OCI-LY3 (cell line): Measurements from ENCODE around the gene USP14.

ENCODE experiments used
- H2AFZ ChIP-seq: fragments of 200-600, 300-600 bp; shearing (Covaris generic); 2 replicates; pipeline ENCODE4 v1.6.0; 2014; ENCODE audit warnings: antibody characterized with exemption, low read depth, low read length
- H3K27ac ChIP-seq: fragments of 200-600, 300-600 bp; sonication (generic); 2 replicates; pipeline ENCODE4 v1.5.1; 2014; ENCODE audit warnings: mild to moderate bottlenecking, low read length, moderate library complexity, mixed read lengths
- H3K27me3 ChIP-seq: fragments of 200-600, 300-600 bp; sonication (generic); 2 replicates; pipeline ENCODE4 v1.6.1; 2014; ENCODE audit warnings: low read depth, low read length, mixed read lengths
- H3K36me3 ChIP-seq: fragments of 200-600, 300-600 bp; sonication (generic); replicated peaks from 2 replicates; pipeline ENCODE3; 2014; ENCODE audit warnings: low read depth, low read length, mixed read lengths
- H3K4me1 ChIP-seq: fragments of 300-600, 200-600 bp; sonication (generic); 2 replicates; pipeline ENCODE4 v1.6.1; 2014; ENCODE audit warnings: low read length, mixed read lengths
- H3K4me2 ChIP-seq: fragments of 200-600, 300-600 bp; sonication (generic); 2 replicates; pipeline ENCODE4 v1.6.1; 2014; ENCODE audit warnings: low read length, mixed read lengths
- H3K4me3 ChIP-seq: fragments of 300-600, 200-600 bp; sonication (generic); 2 replicates; pipeline ENCODE4 v1.5.1; 2014; ENCODE audit warnings: antibody characterized with exemption, mild to moderate bottlenecking, low read length, moderate library complexity
- H3K79me2 ChIP-seq: fragments of 300-600, 200-600 bp; shearing (Covaris generic); 2 replicates; pipeline ENCODE4 v1.6.1; 2014; ENCODE audit warnings: mild to moderate bottlenecking, low read length, mixed read lengths
- H3K9ac ChIP-seq: fragments of 300-600, 200-600 bp; shearing (Covaris generic); 2 replicates; pipeline ENCODE4 v1.6.0; 2014; ENCODE audit warnings: mild to moderate bottlenecking, low read length, moderate library complexity
- H3K9me3 ChIP-seq: fragments of 200-600, 300-600 bp; shearing (Covaris generic); 2 replicates; pipeline ENCODE4 v1.6.1; 2014; ENCODE audit warnings: low read length, mixed read lengths; ENCODE audit not compliant: insufficient read depth
- H4K20me1 ChIP-seq: fragments of 200-600, 300-600 bp; sonication (generic); 2 replicates; pipeline ENCODE4 v1.6.1; 2016; ENCODE audit warnings: low read length, mixed read lengths; ENCODE audit not compliant: insufficient read depth
- CTCF ChIP-seq: fragments of 200-600, 300-600 bp; sonication (generic); IDR thresholded peaks from 2 replicates; pipeline ENCODE4 v1.5.1; 2014; ENCODE audit warnings: antibody characterized with exemption, low read length, low read depth
- EZH2phosphoT487 ChIP-seq: fragments of 200-600 bp; shearing (Covaris generic); IDR thresholded peaks from 2 replicates; pipeline ENCODE4 v1.6.1; 2018; ENCODE audit warnings: antibody characterized with exemption, mixed run types, low read depth

The USP14 gene

GRCh38 chr18:248053-248452, 89.7 kb downstream of the USP14 start:
- Histone ChIP-seq H3K4me3 (no peak overlapping the region), H3K9ac (no peak overlapping the region), H3K4me1 (no peaks in the 10 kb centered on the region), H3K27ac (no peak overlapping the region), H4K20me1 (no peaks in the 10 kb centered on the region), H3K9me3 (no peaks in the 10 kb centered on the region), H3K79me2 (no peaks in the 10 kb centered on the region), H3K36me3 (peaks cover 51% of the 10 kb centered on the region), H2AFZ (no peak overlapping the region), H3K4me2 (no peak overlapping the region), H3K27me3 (no peaks in the 10 kb centered on the region)
- TF ChIP-seq CTCF: no peak
- TF ChIP-seq EZH2phosphoT487: no peak

- TF ChIP-seq EZH2phosphoT487 (no peak), CTCF (no peak)
- no peaks in the 10 kb centered on the region for H4K20me1 ChIP-seq
- H3K4me3 ChIP-seq: no peak overlapping the region
- no peaks in the 10 kb centered on the region for H3K27me3 ChIP-seq
- no peaks in the 10 kb centered on the region for H3K9me3 ChIP-seq
- no peak overlapping the region for H3K27ac ChIP-seq
- H3K36me3 ChIP-seq: peaks cover 47% of the 10 kb centered on the region
- no peak overlapping the region for H2AFZ ChIP-seq
- H3K9ac ChIP-seq: no peak overlapping the region
- no peak overlapping the region for H3K4me2 ChIP-seq
- no peaks in the 10 kb centered on the region for H3K4me1 ChIP-seq
- no peaks in the 10 kb centered on the region for H3K79me2 ChIP-seq
Measured at GRCh38 chr18:250685-251084, 92.3 kb downstream of the USP14 start.

GRCh38 chr18:251572-251971, 93.2 kb downstream of the USP14 start:
- no peak overlapping the region for H3K9ac ChIP-seq
- no peaks in the 10 kb centered on the region for H3K9me3 ChIP-seq
- no peak overlapping the region for H2AFZ ChIP-seq
- no peaks in the 10 kb centered on the region for H3K27me3 ChIP-seq
- no peak overlapping the region for H3K27ac ChIP-seq
- no peaks in the 10 kb centered on the region for H3K79me2 ChIP-seq
- H3K4me3 ChIP-seq: no peak overlapping the region
- no peak overlapping the region for H3K4me2 ChIP-seq
- TF ChIP-seq EZH2phosphoT487 (no peak), CTCF (no peak)
- no peaks in the 10 kb centered on the region for H4K20me1 ChIP-seq
- no peaks in the 10 kb centered on the region for H3K4me1 ChIP-seq
- peaks cover 45% of the 10 kb centered on the region for H3K36me3 ChIP-seq

DNA sequence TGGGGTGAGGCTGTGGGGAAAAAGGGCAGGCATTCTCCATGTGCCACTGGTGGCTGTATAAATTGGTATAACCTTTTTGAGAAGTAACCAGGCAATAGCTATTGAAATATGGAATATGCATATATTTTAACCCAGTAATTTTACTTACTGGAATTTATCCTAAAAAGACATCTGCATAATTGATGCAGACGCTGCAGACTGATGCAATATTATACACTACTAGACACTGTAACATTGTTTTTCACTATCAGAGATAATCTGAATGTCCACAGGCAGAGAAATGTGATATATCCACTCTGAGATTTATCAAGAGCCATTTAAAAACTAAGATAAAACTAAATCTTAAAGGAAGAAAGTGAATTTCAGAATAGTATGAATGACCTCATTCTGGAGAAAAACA, 94.8 kb downstream of the USP14 start:
- no peak overlapping the region for H3K9ac ChIP-seq
- no peaks in the 10 kb centered on the region for H3K9me3 ChIP-seq
- H3K36me3 ChIP-seq: peaks cover 54% of the 10 kb centered on the region
- no peak overlapping the region for H3K4me2 ChIP-seq
- H2AFZ ChIP-seq: no peak overlapping the region
- no peaks in the 10 kb centered on the region for H4K20me1 ChIP-seq
- no peaks in the 10 kb centered on the region for H3K4me1 ChIP-seq
- H3K27ac ChIP-seq: no peak overlapping the region
- no peak for TF ChIP-seq CTCF
- TF ChIP-seq EZH2phosphoT487: no peak
- no peaks in the 10 kb centered on the region for H3K27me3 ChIP-seq
- H3K79me2 ChIP-seq: no peaks in the 10 kb centered on the region
- H3K4me3 ChIP-seq: no peak overlapping the region
